Ramos (cell line): ENCODE data around the gene MTM1.

Experiments
- in situ Hi-C: fragments of 300-500 bp; cut with MboI; formaldehyde crosslinking; loops from one replicate; pipeline ENCODE4 v1.14.3; 2022; ENCODE audit warnings: low sequenced_read_pairs; ENCODE audit not compliant: unreplicated experiment

MTM1 gene

GRCh38 chrX:150698981-150699380, 130.6 kb downstream of the MTM1 start:
- in situ Hi-C loops = loop anchor here (25.0 kb wide), 1 partner anchor 737 kb away; no protein-coding TSS in a partner anchor

- in situ Hi-C loops = no loop called here
These were observed 131.7 kb downstream of the MTM1 start for GRCh38 chrX:150700107-150700506.

GRCh38 chrX:150701377-150701776, 133.0 kb downstream of the MTM1 start:
- in situ Hi-C loops = no loop called here

GRCh38 chrX:150702966-150703694, 134.7 kb downstream of the MTM1 start:
- in situ Hi-C loops = no loop called here

- in situ Hi-C loops = no loop called here
These were observed 135.2 kb downstream of the MTM1 start for GRCh38 chrX:150703695-150703974.

- in situ Hi-C loops = no loop called here
These were observed 135.7 kb downstream of the MTM1 start for GRCh38 chrX:150704030-150704613.

GRCh38 chrX:150712619-150713018, 144.2 kb downstream of the MTM1 start:
- in situ Hi-C loops = no loop called here

- in situ Hi-C loops = no loop called here
These were observed 146.8 kb downstream of the MTM1 start for GRCh38 chrX:150715184-150715583.

GRCh38 chrX:150719621-150720020, 151.2 kb downstream of the MTM1 start:
- in situ Hi-C loops = no loop called here
